SU-DHL-6 (cell line): ENCODE measurements around the gene TRPV4.

Experiments used
- H2AFZ ChIP-seq: fragments of 200-600 bp; sonication (generic); 2 replicates; pipeline ENCODE4 v1.6.1; 2014; ENCODE audit warnings: low read depth, mild to moderate bottlenecking, moderate library complexity, mixed read lengths, antibody characterized with exemption, low read length; ENCODE audit not compliant: severe bottlenecking
- H3F3A ChIP-seq: fragments of 200-600 bp; shearing (Covaris generic); 2 replicates; pipeline ENCODE4 v1.6.0; 2016; ENCODE audit warnings: antibody characterized with exemption, mild to moderate bottlenecking; ENCODE audit not compliant: insufficient read depth
- H3K27ac ChIP-seq: fragments of 200-600 bp; sonication (generic); 2 replicates; pipeline ENCODE4 v1.5.1; 2016; ENCODE audit warnings: low read depth, mild to moderate bottlenecking, low read length, moderate library complexity, mixed read lengths
- H3K27me3 ChIP-seq: fragments of 200-600 bp; sonication (generic), shearing (Covaris generic); 2 replicates; pipeline ENCODE4 v1.6.0; 2014; ENCODE audit warnings: mild to moderate bottlenecking, low read length
- H3K36me3 ChIP-seq: fragments of 200-600 bp; sonication (generic); 2 replicates; pipeline ENCODE4 v1.6.1; 2014; ENCODE audit warnings: mild to moderate bottlenecking, low read length, mixed read lengths
- H3K4me2 ChIP-seq: fragments of 300-600, 200-600 bp; shearing (Covaris generic), sonication (generic); 2 replicates; pipeline ENCODE4 v1.6.0; 2014; ENCODE audit warnings: low read length, low read depth, mild to moderate bottlenecking; ENCODE audit not compliant: poor library complexity, severe bottlenecking
- H3K4me3 ChIP-seq: fragments of 200-600 bp; sonication (generic); 2 replicates; pipeline ENCODE4 v1.5.1; 2014; ENCODE audit warnings: antibody characterized with exemption, low read length, mild to moderate bottlenecking, mixed read lengths; ENCODE audit not compliant: insufficient read depth, poor library complexity, severe bottlenecking
- H3K79me2 ChIP-seq: fragments of 200-600 bp; sonication (generic); 2 replicates; pipeline ENCODE4 v1.6.1; 2014; ENCODE audit warnings: mild to moderate bottlenecking, low read length, moderate library complexity; ENCODE audit not compliant: insufficient read depth
- H3K9ac ChIP-seq: fragments of 200-600 bp; sonication (generic); 2 replicates; pipeline ENCODE4 v1.7.0; 2014; ENCODE audit warnings: mild to moderate bottlenecking, low read length
- H3K9me2 ChIP-seq: fragments of 200-600 bp; sonication (generic); replicated peaks from 2 replicates; pipeline ENCODE4 v1.6.1; 2014; ENCODE audit warnings: low read length; ENCODE audit not compliant: insufficient read depth
- H3K9me3 ChIP-seq: fragments of 200-600 bp; sonication (generic); 2 replicates; pipeline ENCODE4 v1.6.1; 2014; ENCODE audit warnings: low read length, mixed read lengths; ENCODE audit not compliant: insufficient read depth
- H4K20me1 ChIP-seq: fragments of 200-600 bp; sonication (generic); 2 replicates; pipeline ENCODE4 v1.6.1; 2014; ENCODE audit warnings: low read depth, mild to moderate bottlenecking, antibody characterized with exemption, low read length, moderate library complexity, mixed read lengths
- CTCF ChIP-seq: fragments of 200-600 bp; sonication (generic); IDR thresholded peaks from one replicate; pipeline ENCODE4 v1.5.1; 2017; ENCODE audit warnings: antibody characterized with exemption, mild to moderate bottlenecking, low read length, moderate library complexity; ENCODE audit not compliant: insufficient read depth, poor library complexity, severe bottlenecking
- EZH2phosphoT487 ChIP-seq: fragments of 200-600 bp; sonication (generic), shearing (Covaris generic); conservative IDR thresholded peaks from 2 replicates; pipeline ENCODE4 v1.6.1; 2018; ENCODE audit warnings: mild to moderate bottlenecking, antibody characterized with exemption, low read length, moderate library complexity, mixed read lengths

TRPV4 gene

DNA sequence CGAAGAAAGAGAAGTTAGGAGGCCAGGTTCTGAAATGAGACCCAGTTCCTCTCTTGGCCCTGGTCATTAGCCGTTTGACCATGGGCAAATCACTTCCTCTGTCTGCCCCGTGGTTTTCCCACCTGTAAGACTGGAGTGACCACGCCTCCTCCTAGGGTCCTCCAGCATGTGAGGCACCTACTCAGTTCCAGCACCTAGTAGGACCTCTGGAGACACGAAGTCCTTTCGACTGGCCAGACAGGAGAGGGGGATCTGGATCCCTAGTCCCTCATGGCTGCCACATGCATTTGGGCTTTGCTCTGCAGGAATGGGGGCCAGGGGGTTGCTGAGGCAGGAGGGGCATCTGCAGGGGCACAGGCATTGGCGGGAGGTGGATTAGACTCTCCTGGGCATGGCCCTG is 16.3 kb downstream of the TRPV4 start:
- no peaks in the 10 kb centered on the region for H4K20me1 ChIP-seq
- TF ChIP-seq EZH2phosphoT487 (no peak), CTCF (no peak)
- H3K27ac ChIP-seq: no peak overlapping the region
- no peaks in the 10 kb centered on the region for H3F3A ChIP-seq
- no peak overlapping the region for H2AFZ ChIP-seq
- no peaks in the 10 kb centered on the region for H3K9me3 ChIP-seq
- H3K4me2 ChIP-seq: no peak overlapping the region
- H3K9ac ChIP-seq: no peak overlapping the region
- H3K36me3 ChIP-seq: no peaks in the 10 kb centered on the region
- no peaks in the 10 kb centered on the region for H3K79me2 ChIP-seq
- no peaks in the 10 kb centered on the region for H3K9me2 ChIP-seq
- no peaks in the 10 kb centered on the region for H3K27me3 ChIP-seq
- no peak overlapping the region for H3K4me3 ChIP-seq

DNA sequence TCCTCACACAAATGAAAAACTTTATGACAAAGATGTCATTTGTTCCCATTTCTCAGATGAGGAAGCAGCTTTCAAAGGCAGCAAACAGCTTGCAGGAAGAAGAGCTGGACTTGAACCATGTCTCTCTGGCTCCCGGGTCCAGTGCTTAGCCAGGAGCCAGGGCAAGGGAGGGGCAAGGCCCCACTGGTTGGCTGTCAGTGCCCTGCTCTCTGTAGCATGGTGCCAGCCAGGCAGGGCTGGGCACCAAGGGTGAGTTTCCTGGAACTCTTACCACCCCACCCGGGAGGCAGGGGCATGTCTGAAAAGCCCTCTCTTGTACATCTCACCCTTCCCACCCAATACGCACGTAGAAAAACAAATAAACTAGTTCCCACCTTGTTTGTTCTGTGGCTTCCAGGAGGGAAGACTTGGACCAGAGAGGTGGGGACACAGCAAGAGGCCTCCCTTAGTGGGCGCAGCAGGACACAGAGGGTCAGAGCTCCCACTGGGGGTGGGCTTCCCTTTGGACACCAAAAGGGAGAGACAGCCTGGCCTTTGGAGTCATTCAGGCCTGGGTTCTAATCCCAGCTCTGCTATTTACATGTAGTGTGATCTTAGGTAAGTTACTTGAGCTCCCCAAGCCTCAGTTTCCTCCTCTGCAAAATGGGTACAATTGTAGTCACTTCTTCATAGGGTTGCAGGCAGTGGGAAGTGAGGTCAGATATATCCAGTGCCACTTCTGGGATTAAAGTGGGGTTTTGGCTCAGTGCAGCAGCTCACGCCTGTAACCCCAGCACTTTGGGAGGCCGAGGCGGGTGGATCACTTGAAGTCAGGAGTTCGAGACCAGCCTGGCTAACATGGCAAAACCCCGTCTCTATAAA is 17.2 kb downstream of the TRPV4 start:
- Histone ChIP-seq H3K4me3 (no peak overlapping the region), H3K9me2 (no peaks in the 10 kb centered on the region), H3K4me2 (no peak overlapping the region), H4K20me1 (no peaks in the 10 kb centered on the region), H3K9me3 (no peaks in the 10 kb centered on the region), H3K9ac (no peak overlapping the region), H3K36me3 (no peaks in the 10 kb centered on the region), H3K79me2 (no peaks in the 10 kb centered on the region), H2AFZ (no peak overlapping the region), H3K27me3 (no peaks in the 10 kb centered on the region), H3K27ac (no peak overlapping the region), H3F3A (no peaks in the 10 kb centered on the region)
- no peak for TF ChIP-seq CTCF
- TF ChIP-seq EZH2phosphoT487: no peak

DNA sequence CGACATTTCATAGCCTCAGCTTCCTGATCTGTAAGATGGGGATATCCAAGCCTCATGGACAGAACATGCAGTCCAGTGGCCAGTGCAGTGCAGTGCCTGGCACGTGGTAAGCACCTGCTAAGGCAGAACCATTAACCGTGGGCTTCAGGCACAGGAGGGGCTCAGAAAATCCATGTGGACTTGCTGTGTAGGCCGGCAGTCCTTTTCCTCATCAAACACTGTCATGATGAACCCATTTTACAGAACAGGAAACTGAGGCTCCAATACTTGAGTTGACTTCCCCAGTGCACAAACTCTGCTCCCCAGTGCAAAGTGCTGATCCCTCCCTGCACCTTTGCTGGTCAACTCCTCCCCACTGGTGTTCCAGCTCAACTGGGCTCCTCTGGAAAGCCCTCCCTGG is 18.0 kb downstream of the TRPV4 start:
- H3K79me2 ChIP-seq: no peaks in the 10 kb centered on the region
- H2AFZ ChIP-seq: no peak overlapping the region
- no peaks in the 10 kb centered on the region for H3K27me3 ChIP-seq
- H3K4me2 ChIP-seq: no peak overlapping the region
- H3K9me3 ChIP-seq: no peaks in the 10 kb centered on the region
- no peak overlapping the region for H3K9ac ChIP-seq
- H4K20me1 ChIP-seq: no peaks in the 10 kb centered on the region
- H3K4me3 ChIP-seq: no peak overlapping the region
- H3K36me3 ChIP-seq: no peaks in the 10 kb centered on the region
- TF ChIP-seq EZH2phosphoT487: no peak
- no peaks in the 10 kb centered on the region for H3F3A ChIP-seq
- H3K27ac ChIP-seq: no peak overlapping the region
- H3K9me2 ChIP-seq: no peaks in the 10 kb centered on the region

DNA sequence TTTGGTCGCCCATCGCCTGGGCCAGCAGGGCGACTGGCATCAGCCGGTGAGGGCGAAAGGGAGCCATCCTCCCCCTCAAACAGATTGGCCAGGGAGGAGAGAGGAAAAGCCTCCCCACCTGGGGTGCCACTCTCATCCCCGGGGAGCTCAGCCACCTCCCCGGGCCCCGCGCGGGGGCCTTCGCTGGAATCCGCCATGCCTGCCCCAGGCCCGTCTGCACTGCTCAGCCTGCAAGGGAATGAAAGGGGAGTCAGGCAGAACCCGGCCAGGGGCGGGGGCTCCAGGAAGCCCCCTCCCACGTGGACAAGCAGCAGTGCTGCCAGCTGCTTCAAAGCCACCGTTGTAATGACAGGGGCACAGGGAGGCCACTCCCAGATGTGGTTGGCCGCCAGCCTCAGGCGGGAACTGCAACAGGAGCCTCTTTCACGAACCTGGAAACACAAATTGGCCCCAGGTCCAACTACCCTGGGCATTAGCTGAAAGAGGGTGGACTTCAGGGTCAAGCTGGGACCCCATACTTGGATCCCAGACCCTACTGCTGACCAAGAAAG is 18.5 kb downstream of the TRPV4 start:
- TF ChIP-seq CTCF (no peak), EZH2phosphoT487 (no peak)
- Histone ChIP-seq H3K79me2 (no peaks in the 10 kb centered on the region), H3K27me3 (no peaks in the 10 kb centered on the region), H2AFZ (no peak overlapping the region), H3K9me3 (no peaks in the 10 kb centered on the region), H4K20me1 (no peaks in the 10 kb centered on the region), H3K9me2 (no peaks in the 10 kb centered on the region), H3F3A (no peaks in the 10 kb centered on the region), H3K9ac (no peak overlapping the region), H3K4me2 (no peak overlapping the region), H3K36me3 (no peaks in the 10 kb centered on the region), H3K27ac (no peak overlapping the region), H3K4me3 (no peak overlapping the region)
